Esophagus muscularis mucosa (tissue), 4 donors: ENCODE data around the gene OTOF.

Experiments used
- EP300 ChIP-seq: sonication (generic); formaldehyde crosslinking; IDR thresholded peaks from one replicate; pipeline ENCODE4 v1.6.1; 2017; ENCODE audit warnings: antibody characterized with exemption
- POLR2A ChIP-seq: fragments of 450-650 bp; IDR thresholded peaks from one replicate; pipeline ENCODE4 v1.6.1; 2017; ENCODE audit warnings: antibody characterized with exemption, moderate library complexity, mild to moderate bottlenecking, low read depth
- POLR2AphosphoS5 ChIP-seq, 2 donors: sonication (generic); formaldehyde crosslinking; IDR thresholded peaks; one replicate each; pipeline ENCODE4 v1.6.1; 2017; ENCODE audit warnings: antibody characterized with exemption in 2 of 2
- TF ChIP-seq, protein P1 (sequence below), 3 experiments: fragments of 200-600 bp in 2 of 3; fragments of 450-650 bp in 1 of 3; sonication (generic) in 2 of 3; IDR thresholded peaks; one replicate each; pipeline ENCODE4 v1.5.1; 2017 to 2019; ENCODE audit warnings: antibody characterized with exemption in 3 of 3, mild to moderate bottlenecking in 2 of 3, moderate library complexity in 1 of 3

DNA sequence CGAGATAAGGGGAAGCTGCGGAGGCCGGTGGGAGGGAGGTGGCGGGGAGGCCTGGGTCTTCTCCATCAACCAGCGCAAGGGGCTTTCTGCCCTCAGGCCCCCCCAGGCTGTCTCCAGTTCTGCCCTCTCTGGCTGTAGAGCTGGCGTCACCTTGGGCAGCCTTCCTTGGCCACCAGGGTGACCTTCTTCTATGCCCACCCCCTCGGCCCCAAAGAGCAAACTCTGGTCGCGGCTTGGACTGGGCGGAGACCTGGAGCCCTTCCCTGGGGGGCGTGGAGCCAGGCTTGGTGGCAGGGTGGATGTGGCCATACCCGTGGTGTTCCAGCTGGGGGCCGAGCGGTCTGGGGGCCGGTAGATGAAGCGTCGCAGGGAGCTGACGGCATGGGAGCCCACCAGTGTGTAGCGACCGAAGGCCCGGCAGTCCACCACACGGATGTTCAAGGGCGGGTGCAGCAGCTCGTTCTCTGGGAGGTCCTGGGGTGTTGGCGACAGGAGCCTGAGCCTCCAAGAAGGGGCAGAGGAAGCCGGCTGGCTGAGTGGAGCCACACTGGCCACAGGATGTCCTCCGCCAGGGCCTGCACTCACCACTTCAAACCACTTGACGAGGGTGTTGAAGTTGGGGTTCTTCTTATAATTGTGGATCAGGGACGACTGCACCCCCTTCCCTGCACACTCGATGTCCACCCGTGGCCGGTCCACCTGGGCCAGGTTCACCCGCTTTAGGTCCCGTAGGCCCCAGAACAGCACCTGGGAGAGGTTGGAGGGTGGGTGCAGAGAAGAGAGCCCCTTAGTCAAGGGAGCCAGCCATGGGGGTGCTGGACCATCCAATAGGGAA is 4.9 kb downstream of the OTOF start:
- TF ChIP-seq, protein P1, sequence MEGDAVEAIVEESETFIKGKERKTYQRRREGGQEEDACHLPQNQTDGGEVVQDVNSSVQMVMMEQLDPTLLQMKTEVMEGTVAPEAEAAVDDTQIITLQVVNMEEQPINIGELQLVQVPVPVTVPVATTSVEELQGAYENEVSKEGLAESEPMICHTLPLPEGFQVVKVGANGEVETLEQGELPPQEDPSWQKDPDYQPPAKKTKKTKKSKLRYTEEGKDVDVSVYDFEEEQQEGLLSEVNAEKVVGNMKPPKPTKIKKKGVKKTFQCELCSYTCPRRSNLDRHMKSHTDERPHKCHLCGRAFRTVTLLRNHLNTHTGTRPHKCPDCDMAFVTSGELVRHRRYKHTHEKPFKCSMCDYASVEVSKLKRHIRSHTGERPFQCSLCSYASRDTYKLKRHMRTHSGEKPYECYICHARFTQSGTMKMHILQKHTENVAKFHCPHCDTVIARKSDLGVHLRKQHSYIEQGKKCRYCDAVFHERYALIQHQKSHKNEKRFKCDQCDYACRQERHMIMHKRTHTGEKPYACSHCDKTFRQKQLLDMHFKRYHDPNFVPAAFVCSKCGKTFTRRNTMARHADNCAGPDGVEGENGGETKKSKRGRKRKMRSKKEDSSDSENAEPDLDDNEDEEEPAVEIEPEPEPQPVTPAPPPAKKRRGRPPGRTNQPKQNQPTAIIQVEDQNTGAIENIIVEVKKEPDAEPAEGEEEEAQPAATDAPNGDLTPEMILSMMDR (IDR thresholded peaks at IDR 0.05): no peak
- TF ChIP-seq POLR2A (no peak), POLR2AphosphoS5 (IDR thresholded peaks at IDR 0.05) (no peak), EP300 (no peak)
